Mesodermal cell (in vitro differentiated cells): ENCODE results near the gene FERMT3.

Source experiments
- H3K27ac ChIP-seq: 2 replicates; pipeline ENCODE4 v1.7.0; 2013; ENCODE audit warnings: mild to moderate bottlenecking, low read depth, low read length, moderate library complexity; ENCODE audit not compliant: severe bottlenecking
- H3K36me3 ChIP-seq: 2 replicates; pipeline ENCODE4 v1.7.1; 2013; ENCODE audit warnings: mild to moderate bottlenecking, low read length, moderate library complexity; ENCODE audit not compliant: control insufficient read depth, insufficient read depth
- H3K4me1 ChIP-seq: one replicate; pipeline ENCODE4 v1.7.1; 2013; ENCODE audit warnings: mild to moderate bottlenecking, low read length; ENCODE audit not compliant: insufficient read depth, control insufficient read depth, poor library complexity, severe bottlenecking
- H3K4me3 ChIP-seq: 2 replicates; pipeline ENCODE4 v1.7.0; 2013; ENCODE audit warnings: low read length, control low read depth, mild to moderate bottlenecking; ENCODE audit not compliant: insufficient read depth, poor library complexity, severe bottlenecking; ENCODE audit errors: extremely low read depth
- H3K9me3 ChIP-seq: 2 replicates; pipeline ENCODE4 v1.7.1; 2013; ENCODE audit warnings: mild to moderate bottlenecking, low read length, moderate library complexity; ENCODE audit not compliant: control insufficient read depth
- WGBS, 2 experiments: methylation state at CpG; one replicate each; pipeline ENCODE4 v1.1.5; 2013; ENCODE audit warnings: missing lambda C conversion rate in 2 of 2; ENCODE audit not compliant: insufficient coverage in 2 of 2; 5-methylcytosine and 5-hydroxymethylcytosine counted together

FERMT3 gene

GRCh38 chr11:64267207-64267945, 60.9 kb downstream of the FERMT3 start:
- WGBS, 2 experiments: 91 to 93% methylated on average over 19 to 21 of the region's 27 CpGs
- H3K36me3 ChIP-seq: peaks cover 58% of the 10 kb centered on the region
- H3K27ac ChIP-seq: no peak overlapping the region
- no peak overlapping the region for H3K4me3 ChIP-seq
- H3K9me3 ChIP-seq: no peaks in the 10 kb centered on the region
- peaks cover 38% of the 10 kb centered on the region for H3K4me1 ChIP-seq

GRCh38 chr11:64268025-64268892, 61.7 kb downstream of the FERMT3 start:
- WGBS, 2 experiments: 87 to 88% methylated on average over 22 of the region's 23 CpGs
- Histone ChIP-seq H3K9me3 (no peaks in the 10 kb centered on the region), H3K4me1 (peaks cover 29% of the 10 kb centered on the region), H3K4me3 (peak overlapping the region; percentile 56), H3K27ac (peak overlapping the region; percentile 98), H3K36me3 (peaks cover 53% of the 10 kb centered on the region)

- 2 to 4% methylated on average over 33 to 34 of the region's 34 CpGs for WGBS, 2 experiments
- H3K4me1 ChIP-seq: peaks cover 22% of the 10 kb centered on the region
- H3K4me3 ChIP-seq: peak overlapping the region; percentile 56
- H3K27ac ChIP-seq: peak overlapping the region; percentile 98
- H3K36me3 ChIP-seq: peaks cover 45% of the 10 kb centered on the region
- H3K9me3 ChIP-seq: no peaks in the 10 kb centered on the region
These were observed 62.5 kb downstream of the FERMT3 start for GRCh38 chr11:64268893-64269539.

- peak overlapping the region; percentile 98 for H3K27ac ChIP-seq
- peaks cover 39% of the 10 kb centered on the region for H3K36me3 ChIP-seq
- WGBS, 2 experiments: 0% methylated on average over 53 to 57 of the region's 58 CpGs
- peak overlapping the region; percentile 56 for H3K4me3 ChIP-seq
- H3K4me1 ChIP-seq: peaks cover 19% of the 10 kb centered on the region
- H3K9me3 ChIP-seq: no peaks in the 10 kb centered on the region
These were observed 63.2 kb downstream of the FERMT3 start for GRCh38 chr11:64269540-64270220.
